H9 (cell line): ENCODE data around the gene GABBR2. TPM values are rescaled to one million over a fixed set of nuclear protein-coding genes. Genes with fewer than 3 reads are reported as not detected.

Source experiments
- DNase-seq: peaks from one replicate; pipeline ENCODE4 v3.0.0-alpha.2; 2017
- H2AFZ ChIP-seq: one replicate; pipeline ENCODE4 v1.6.1; 2013; ENCODE audit warnings: mild to moderate bottlenecking, low read length, control low read depth, moderate library complexity
- H2AK5ac ChIP-seq: 2 replicates; pipeline ENCODE4 v1.6.1; 2013; ENCODE audit warnings: low read length, control low read depth, mixed read lengths; ENCODE audit not compliant: insufficient read length
- H2BK120ac ChIP-seq: one replicate; pipeline ENCODE4 v1.6.1; 2013; ENCODE audit warnings: low read depth, mild to moderate bottlenecking, low read length, control low read depth, inconsistent platforms; ENCODE audit not compliant: poor library complexity, severe bottlenecking
- H2BK12ac ChIP-seq: 2 replicates; pipeline ENCODE4 v1.6.1; 2013; ENCODE audit warnings: low read length, control low read depth, mixed read lengths, low read depth; ENCODE audit not compliant: insufficient read length
- H2BK15ac ChIP-seq: 2 replicates; pipeline ENCODE4 v1.6.1; 2013; ENCODE audit warnings: low read depth, low read length, control low read depth
- H2BK20ac ChIP-seq: one replicate; pipeline ENCODE4 v1.6.1; 2013; ENCODE audit warnings: low read depth, mild to moderate bottlenecking, low read length, control low read depth, inconsistent platforms; ENCODE audit not compliant: poor library complexity, severe bottlenecking
- H2BK5ac ChIP-seq: 2 replicates; pipeline ENCODE4 v1.6.1; 2013; ENCODE audit warnings: low read length, control low read depth, mixed read lengths; ENCODE audit not compliant: insufficient read length
- H3K14ac ChIP-seq: 2 replicates; pipeline ENCODE4 v1.6.1; 2013; ENCODE audit warnings: low read length, control low read depth; ENCODE audit not compliant: insufficient read depth
- H3K18ac ChIP-seq: 2 replicates; pipeline ENCODE4 v1.6.1; 2013; ENCODE audit warnings: low read depth, mild to moderate bottlenecking, mixed read lengths, low read length, control low read depth; ENCODE audit not compliant: insufficient read length
- H3K23ac ChIP-seq: 2 replicates; pipeline ENCODE4 v1.6.1; 2013; ENCODE audit warnings: low read length, control low read depth, mixed read lengths, low read depth; ENCODE audit not compliant: insufficient read length
- H3K23me2 ChIP-seq: 2 replicates; pipeline ENCODE4 v1.6.1; 2013; ENCODE audit warnings: low read depth, mild to moderate bottlenecking, mixed read lengths, low read length, control low read depth; ENCODE audit not compliant: insufficient read length, poor library complexity, severe bottlenecking
- H3K27ac ChIP-seq: 2 replicates; pipeline ENCODE4 v1.5.1; 2013; ENCODE audit warnings: low read length, control low read depth, mixed read lengths, low read depth; ENCODE audit not compliant: insufficient read length
- H3K27me3 ChIP-seq: 2 replicates; pipeline ENCODE4 v1.6.1; 2013; ENCODE audit warnings: low read length, control low read depth, inconsistent platforms; ENCODE audit not compliant: insufficient read depth
- H3K4ac ChIP-seq: 2 replicates; pipeline ENCODE4 v1.6.1; 2013; ENCODE audit warnings: low read depth, mild to moderate bottlenecking, control low read depth, inconsistent platforms, low read length, moderate library complexity
- H3K4me1 ChIP-seq: 2 replicates; pipeline ENCODE4 v1.6.1; 2013; ENCODE audit warnings: low read length, control low read depth, inconsistent platforms; ENCODE audit not compliant: insufficient read depth
- H3K4me2 ChIP-seq: 2 replicates; pipeline ENCODE4 v1.6.1; 2013; ENCODE audit warnings: low read length, control low read depth, mixed read lengths; ENCODE audit not compliant: insufficient read length, insufficient read depth
- H3K56ac ChIP-seq: 2 replicates; pipeline ENCODE4 v1.6.1; 2013; ENCODE audit warnings: low read depth, mild to moderate bottlenecking, mixed read lengths, low read length, control low read depth; ENCODE audit not compliant: insufficient read length
- H3K79me1 ChIP-seq: 2 replicates; pipeline ENCODE4 v1.6.1; 2013; ENCODE audit warnings: low read depth, mild to moderate bottlenecking, moderate library complexity, low read length, control low read depth, inconsistent platforms; ENCODE audit not compliant: insufficient read depth, poor library complexity, severe bottlenecking
- H3K79me2 ChIP-seq: 2 replicates; pipeline ENCODE4 v1.6.1; 2013; ENCODE audit warnings: low read length, control low read depth, inconsistent platforms; ENCODE audit not compliant: insufficient read depth
- H3K9ac ChIP-seq: 2 replicates; pipeline ENCODE4 v1.6.1; 2013; ENCODE audit warnings: low read length, control low read depth, mixed read lengths; ENCODE audit not compliant: insufficient read length; ENCODE audit errors: extremely low read depth
- H3K9me3 ChIP-seq: one replicate; pipeline ENCODE4 v1.6.1; 2013; ENCODE audit warnings: low read depth, low read length, inconsistent platforms; ENCODE audit not compliant: control insufficient read depth
- H3T11ph ChIP-seq: one replicate; pipeline ENCODE4 v1.6.1; 2013; ENCODE audit warnings: mild to moderate bottlenecking, low read length, control low read depth, inconsistent platforms
- H4K20me1 ChIP-seq: one replicate; pipeline ENCODE4 v1.6.1; 2013; ENCODE audit not compliant: control insufficient read depth, insufficient read length, insufficient read depth
- H4K5ac ChIP-seq: 2 replicates; pipeline ENCODE4 v1.6.1; 2013; ENCODE audit warnings: low read depth, mild to moderate bottlenecking, mixed read lengths, low read length, control low read depth; ENCODE audit not compliant: insufficient read length
- H4K8ac ChIP-seq: replicated peaks from 2 replicates; pipeline ENCODE4 v1.6.1; 2013; ENCODE audit warnings: low read length, control low read depth, mixed read lengths, low read depth; ENCODE audit not compliant: insufficient read length
- H4K91ac ChIP-seq: 2 replicates; pipeline ENCODE4 v1.6.1; 2013; ENCODE audit warnings: low read depth, mild to moderate bottlenecking, moderate library complexity, mixed read lengths, low read length, control low read depth; ENCODE audit not compliant: insufficient read length
- H3K27ac Mint-ChIP-seq, 3 experiments: 2 replicates in 2 of 3; 3 replicates in 1 of 3; pipeline ENCODE4 v1.8.0; 2020 to 2021; ENCODE audit warnings: mixed read lengths in 3 of 3, mild to moderate bottlenecking in 1 of 3, moderate library complexity in 1 of 3
- H3K27me3 Mint-ChIP-seq: 2 replicates; pipeline ENCODE4 v1.8.0; 2021; ENCODE audit warnings: low read depth, mild to moderate bottlenecking, moderate library complexity, mixed read lengths
- H3K36me3 Mint-ChIP-seq, 3 experiments: 2 replicates in 2 of 3; 3 replicates in 1 of 3; pipeline ENCODE4 v1.8.0; 2020 to 2021; ENCODE audit warnings: low read depth in 3 of 3, mixed read lengths in 3 of 3; ENCODE audit not compliant: insufficient read depth in 1 of 3
- H3K4me1 Mint-ChIP-seq, 2 experiments: 2 replicates each; pipeline ENCODE4 v1.8.0; 2020; ENCODE audit warnings: mixed read lengths in 2 of 2
- H3K4me3 Mint-ChIP-seq, 2 experiments: 2 replicates in 1 of 2; 3 replicates in 1 of 2; pipeline ENCODE4 v1.8.0; 2020 to 2021; ENCODE audit warnings: mild to moderate bottlenecking in 2 of 2, mixed read lengths in 2 of 2, moderate library complexity in 1 of 2
- H3K9me3 Mint-ChIP-seq, 2 experiments: 2 replicates in 1 of 2; 3 replicates in 1 of 2; pipeline ENCODE4 v1.8.0; 2020; ENCODE audit warnings: mild to moderate bottlenecking in 2 of 2, mixed read lengths in 2 of 2, moderate library complexity in 1 of 2
- CTCF ChIP-seq: fragments of 200-600 bp; sonication (generic); conservative IDR thresholded peaks from 3 replicates; pipeline ENCODE4 v1.8.0; 2021; ENCODE audit warnings: antibody characterized with exemption, mild to moderate bottlenecking
- WGBS: extraction: QIAGEN DNeasy Blood & Tissue Kit; methylation state at CpG from one replicate; pipeline ENCODE4 v1.1.7; 2013; ENCODE audit warnings: missing lambda C conversion rate, low lambda C conversion rate, mixed read lengths; ENCODE audit not compliant: insufficient read length; ENCODE audit errors: extremely low coverage; 5-methylcytosine and 5-hydroxymethylcytosine counted together
- total RNA-seq: library from RNA; stranded (reverse); gene quantifications from 2 replicates; pipeline ENCODE4 v1.2.1, GENCODE V29; 2021

GABBR2 gene
- total RNA-seq, 1 experiment from 2014 or later: 0.66 TPM

GRCh38 chr9:98409719-98410118, 299.0 kb downstream of the GABBR2 start:
- H3K27ac Mint-ChIP-seq: no peak overlapping the region
- H3K27me3 Mint-ChIP-seq: peaks cover 2% of the 10 kb centered on the region; the same call in 1 of the 2 replicates
- Histone ChIP-seq H4K20me1 (no peaks in the 10 kb centered on the region), H4K5ac (no peak overlapping the region), H2AK5ac (no peak overlapping the region), H2BK15ac (no peak overlapping the region), H3K18ac (no peak overlapping the region), H2BK20ac (no peak overlapping the region), H3K4ac (no peak overlapping the region), H2AFZ (no peak overlapping the region), H3T11ph (no peak overlapping the region), H4K91ac (no peak overlapping the region), H3K27me3 (no peaks in the 10 kb centered on the region), H3K56ac (no peak overlapping the region), H3K4me1 (peaks cover 10% of the 10 kb centered on the region), H2BK5ac (no peak overlapping the region), H3K23ac (no peak overlapping the region), H3K4me2 (no peak overlapping the region), H3K79me1 (no peaks in the 10 kb centered on the region), H2BK120ac (no peak overlapping the region), H3K23me2 (no peaks in the 10 kb centered on the region), H3K27ac (no peak overlapping the region), H3K9ac (no peak overlapping the region), H2BK12ac (no peak overlapping the region), H4K8ac (no peak overlapping the region), H3K79me2 (no peaks in the 10 kb centered on the region), H3K9me3 (no peaks in the 10 kb centered on the region), H3K14ac (no peak overlapping the region)
- TF ChIP-seq CTCF: no peak
- DNase-seq: no peak
- WGBS: no CpG with 5 or more reads among the region's 6 CpGs
- peaks cover 32 to 38% of the 10 kb centered on the region in 2 experiments for H3K4me1 Mint-ChIP-seq
- H3K4me3 Mint-ChIP-seq: no peak overlapping the region
- H3K36me3 Mint-ChIP-seq: no peaks in the 10 kb centered on the region
- no peaks in the 10 kb centered on the region for H3K9me3 Mint-ChIP-seq
